Spinal cord (tissue), 10 donors: ENCODE results near the gene DEPDC5. TPM values are rescaled to one million over a fixed set of nuclear protein-coding genes. Genes with fewer than 3 reads are reported as not detected.
"Not testable (repeated sequence)": the region's sequence is repeated elsewhere in the genome, so short reads cannot be mapped to it uniquely, and the experiment has no call there.

Source experiments
- DNase-seq, 6 donors: peaks; one replicate each; pipeline versions ENCODE4 v3.0.0 to v3.0.0-alpha.2; 2013 to 2015; ENCODE audit warnings: low spot score in 6 of 6, low read depth in 4 of 6
- H3K27ac ChIP-seq: one replicate; pipeline ENCODE4 v1.5.1; 2013; ENCODE audit warnings: low read depth, low read length, control low read depth
- H3K27me3 ChIP-seq: one replicate; pipeline ENCODE4 v1.6.1; 2013; ENCODE audit warnings: low read length; ENCODE audit not compliant: control insufficient read depth, insufficient read depth
- H3K36me3 ChIP-seq: one replicate; pipeline ENCODE4 v1.6.1; 2013; ENCODE audit warnings: low read length; ENCODE audit not compliant: control insufficient read depth, insufficient read depth
- H3K4me1 ChIP-seq: one replicate; pipeline ENCODE4 v1.6.1; 2013; ENCODE audit warnings: low read length; ENCODE audit not compliant: control insufficient read depth, insufficient read depth
- H3K4me3 ChIP-seq: one replicate; pipeline ENCODE4 v1.5.1; 2013; ENCODE audit warnings: low read depth, low read length, control low read depth
- H3K9me3 ChIP-seq: one replicate; pipeline ENCODE4 v1.6.1; 2013; ENCODE audit warnings: low read length; ENCODE audit not compliant: control insufficient read depth, insufficient read depth
- WGBS: methylation state at CpG from one replicate; pipeline ENCODE4 v1.1.5; 2013; ENCODE audit warnings: missing lambda C conversion rate; ENCODE audit not compliant: insufficient coverage; 5-methylcytosine and 5-hydroxymethylcytosine counted together
- polyA plus RNA-seq, 2 donors: library from polyadenylated mRNA; unstranded; fragments of 120-200 nt; gene quantifications; one replicate each; pipeline ENCODE4 v1.2.1, GENCODE V29; 2013; ENCODE audit not compliant: insufficient read length in 2 of 2
- total RNA-seq, 2 donors: library from RNA; depleted of rRNA in 1 of 2; stranded (reverse); fragments of 120-200 nt in 1 of 2; fragments of >200 nt in 1 of 2; gene quantifications; one replicate each; pipeline versions ENCODE4 v1.2.3 to v1.2.4, GENCODE V29; 2013 to 2014
- donor health status: healthy.

DEPDC5 gene
- total and polyA plus RNA-seq, 4 donors = 15.2 to 19.9 (median 18.2) TPM

- Histone ChIP-seq H3K9me3 (no peaks in the 10 kb centered on the region), H3K36me3 (peaks cover 76% of the 10 kb centered on the region), H3K27ac (no peak overlapping the region), H3K4me1 (no peaks in the 10 kb centered on the region), H3K4me3 (no peak overlapping the region), H3K27me3 (no peaks in the 10 kb centered on the region)
- 100% methylated on average over 7 of the region's 7 CpGs for WGBS
- no peak for DNase-seq
These were observed 48.8 kb downstream of the DEPDC5 start for GRCh38 chr22:31802575-31802974.

- Histone ChIP-seq H3K4me3 (no peak overlapping the region), H3K9me3 (no peaks in the 10 kb centered on the region), H3K27ac (no peak overlapping the region), H3K27me3 (no peaks in the 10 kb centered on the region), H3K4me1 (no peaks in the 10 kb centered on the region), H3K36me3 (peaks cover 62% of the 10 kb centered on the region)
- WGBS = 100% methylated on average over 2 of the region's 4 CpGs
- no peak for DNase-seq
These were observed 52.9 kb downstream of the DEPDC5 start for GRCh38 chr22:31806751-31807150.

DNA sequence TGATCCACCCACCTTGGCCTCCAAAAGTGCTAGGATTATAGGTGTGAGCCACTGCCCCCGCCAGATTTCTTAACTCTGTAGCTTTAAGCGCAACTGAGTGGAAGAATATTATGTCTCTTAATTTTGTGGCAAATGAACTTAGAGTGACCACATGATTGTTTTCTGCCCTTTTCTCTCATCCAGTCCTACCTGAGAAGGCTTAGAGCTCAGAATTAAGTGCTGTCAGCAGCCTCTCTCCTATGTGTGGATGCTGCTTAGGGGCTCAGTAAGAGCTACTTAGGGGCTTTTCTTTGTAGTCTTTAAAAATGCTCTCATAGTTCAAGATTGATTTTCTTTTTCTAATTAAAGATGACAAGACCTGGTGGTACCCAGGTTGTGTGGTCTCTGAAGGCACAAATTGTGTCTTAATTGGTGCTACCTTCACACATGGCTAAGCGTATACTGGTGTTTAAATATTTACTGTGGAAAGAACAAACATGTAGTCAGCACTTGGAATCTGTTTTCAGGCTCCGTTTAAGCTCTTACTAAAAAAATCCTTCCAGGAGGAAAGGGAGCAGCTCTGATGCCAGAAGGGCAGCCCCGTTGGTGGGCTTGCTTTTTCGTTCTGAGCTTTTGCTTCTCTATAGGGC lies 59.3 kb downstream of the DEPDC5 start:
- WGBS = 57% methylated on average over 1 of the region's 6 CpGs
- H3K36me3 ChIP-seq = peaks cover 52% of the 10 kb centered on the region
- H3K9me3 ChIP-seq = no peaks in the 10 kb centered on the region
- H3K4me1 ChIP-seq = no peaks in the 10 kb centered on the region
- no peak overlapping the region for H3K4me3 ChIP-seq
- DNase-seq = no peak
- no peak overlapping the region for H3K27ac ChIP-seq
- no peaks in the 10 kb centered on the region for H3K27me3 ChIP-seq

GRCh38 chr22:31813898-31814297 lies 60.1 kb downstream of the DEPDC5 start:
- not testable (repeated sequence) for H3K27me3 ChIP-seq, H3K27ac ChIP-seq, H3K9me3 ChIP-seq, H3K4me3 ChIP-seq, H3K4me1 ChIP-seq, DNase-seq
- peaks cover 54% of the 10 kb centered on the region for H3K36me3 ChIP-seq
- 92% methylated on average over 5 of the region's 7 CpGs for WGBS

GRCh38 chr22:31814942-31815341 lies 61.1 kb downstream of the DEPDC5 start:
- no peak overlapping the region for H3K4me3 ChIP-seq
- H3K36me3 ChIP-seq = peaks cover 57% of the 10 kb centered on the region
- H3K27me3 ChIP-seq = no peaks in the 10 kb centered on the region
- no peaks in the 10 kb centered on the region for H3K9me3 ChIP-seq
- H3K27ac ChIP-seq = no peak overlapping the region
- 98% methylated on average over 6 of the region's 7 CpGs for WGBS
- DNase-seq = no peak
- H3K4me1 ChIP-seq = no peaks in the 10 kb centered on the region

- no CpG with 5 or more reads among the region's 4 CpGs for WGBS
- not testable (repeated sequence) for H3K4me1 ChIP-seq, H3K27ac ChIP-seq, H3K4me3 ChIP-seq, H3K9me3 ChIP-seq, DNase-seq, H3K27me3 ChIP-seq
- peaks cover 60% of the 10 kb centered on the region for H3K36me3 ChIP-seq
These were observed 61.6 kb downstream of the DEPDC5 start for GRCh38 chr22:31815383-31815814.

DNA sequence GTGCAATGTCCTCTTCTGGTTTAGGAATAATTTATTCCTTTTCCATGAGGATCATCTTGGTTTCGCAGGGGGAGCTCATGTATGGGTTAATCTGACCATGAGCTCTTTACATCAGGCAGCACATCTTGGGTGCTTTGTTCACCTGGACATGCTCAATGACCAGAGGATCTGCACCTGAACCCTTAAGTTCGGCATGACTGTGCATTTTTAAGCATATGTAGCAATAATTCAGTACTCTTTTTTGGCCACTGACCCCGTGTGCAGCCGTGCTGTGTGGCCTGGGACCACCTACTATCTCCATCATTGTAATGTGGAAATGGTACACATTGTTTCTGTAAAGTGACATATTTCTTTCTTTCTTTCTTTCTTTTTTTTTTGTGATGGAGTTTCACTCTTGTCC lies 62.9 kb downstream of the DEPDC5 start:
- Histone ChIP-seq H3K36me3 (peaks cover 59% of the 10 kb centered on the region), H3K27me3 (no peaks in the 10 kb centered on the region), H3K4me3 (no peak overlapping the region), H3K27ac (no peak overlapping the region), H3K9me3 (no peaks in the 10 kb centered on the region), H3K4me1 (no peaks in the 10 kb centered on the region)
- no CpG with 5 or more reads among the region's 4 CpGs for WGBS
- no peak for DNase-seq

DNA sequence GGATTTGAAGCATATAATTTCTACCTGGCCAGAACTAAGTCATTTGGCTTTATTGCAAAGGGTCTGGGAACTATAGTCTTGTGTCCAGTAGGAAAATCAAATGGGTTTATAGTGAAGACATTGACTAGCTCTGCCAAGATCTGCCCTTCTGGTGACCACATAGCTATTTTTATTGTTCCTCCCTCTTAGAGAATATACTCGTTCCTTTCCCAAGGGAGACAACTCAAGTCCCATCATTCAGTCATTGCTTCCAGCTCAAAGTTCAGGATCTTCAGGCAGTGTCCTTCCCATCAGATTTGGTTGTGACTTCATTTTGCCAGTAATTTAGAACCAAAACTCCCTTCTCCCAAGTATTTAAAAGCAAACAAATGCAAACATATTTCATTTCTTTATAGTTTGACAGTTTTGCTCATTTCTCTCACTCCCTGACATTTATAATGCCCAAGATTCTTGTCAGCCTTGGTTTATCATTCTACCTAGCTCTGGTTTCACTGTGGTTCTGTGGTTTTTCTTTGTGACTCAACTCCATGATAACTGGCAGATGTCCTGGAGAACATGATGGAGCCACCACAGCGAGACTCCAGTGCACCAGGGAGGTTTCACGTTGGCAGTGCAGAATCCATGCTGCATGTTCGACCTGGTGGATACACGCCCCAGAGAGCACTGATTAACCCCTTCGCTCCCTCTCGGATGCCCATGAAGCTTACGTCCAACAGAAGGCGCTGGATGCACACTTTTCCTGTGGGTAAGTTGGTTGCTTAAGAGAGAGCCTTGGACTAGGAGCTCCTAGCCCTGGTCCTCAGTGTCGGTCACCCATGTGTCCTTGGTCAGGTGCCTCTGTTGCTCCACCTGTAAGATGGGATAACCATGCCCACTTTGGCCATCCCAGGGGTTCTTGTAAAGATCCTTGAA lies 64.9 kb downstream of the DEPDC5 start:
- 76% methylated on average over 6 of the region's 10 CpGs for WGBS

DNA sequence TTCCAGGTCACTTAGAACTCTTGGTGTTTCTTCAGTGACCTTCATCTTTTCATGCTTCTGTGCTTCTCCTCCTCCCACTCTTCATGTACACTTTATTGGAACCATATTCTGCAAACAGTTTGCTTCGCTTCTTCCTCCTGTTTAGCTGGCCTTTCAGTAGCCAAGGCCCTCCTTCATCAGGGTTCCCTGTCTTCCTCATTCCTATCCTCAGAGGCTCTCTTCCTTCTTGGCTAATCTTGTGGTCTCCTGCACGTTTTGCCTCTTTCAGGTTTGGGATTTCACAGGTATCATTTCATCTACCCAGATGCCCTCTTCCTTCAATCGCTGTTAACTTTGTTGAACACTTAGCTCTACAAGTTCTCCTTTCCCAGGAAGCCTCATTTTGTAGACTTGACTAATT lies 66.8 kb downstream of the DEPDC5 start:
- no peaks in the 10 kb centered on the region for H3K4me1 ChIP-seq
- no peak overlapping the region for H3K4me3 ChIP-seq
- H3K27me3 ChIP-seq = no peaks in the 10 kb centered on the region
- no peak for DNase-seq
- no peak overlapping the region for H3K27ac ChIP-seq
- peaks cover 71% of the 10 kb centered on the region for H3K36me3 ChIP-seq
- WGBS = 90% methylated on average over 3 of the region's 3 CpGs
- no peaks in the 10 kb centered on the region for H3K9me3 ChIP-seq

More for the DNA sequence above, 64.9 kb downstream of the DEPDC5 start:
- no peak overlapping the region for H3K27ac ChIP-seq
- no peaks in the 10 kb centered on the region for H3K27me3 ChIP-seq
- no peaks in the 10 kb centered on the region for H3K9me3 ChIP-seq
- peaks cover 70% of the 10 kb centered on the region for H3K36me3 ChIP-seq
- no peaks in the 10 kb centered on the region for H3K4me1 ChIP-seq
- DNase-seq = no peak
- no peak overlapping the region for H3K4me3 ChIP-seq

DNA sequence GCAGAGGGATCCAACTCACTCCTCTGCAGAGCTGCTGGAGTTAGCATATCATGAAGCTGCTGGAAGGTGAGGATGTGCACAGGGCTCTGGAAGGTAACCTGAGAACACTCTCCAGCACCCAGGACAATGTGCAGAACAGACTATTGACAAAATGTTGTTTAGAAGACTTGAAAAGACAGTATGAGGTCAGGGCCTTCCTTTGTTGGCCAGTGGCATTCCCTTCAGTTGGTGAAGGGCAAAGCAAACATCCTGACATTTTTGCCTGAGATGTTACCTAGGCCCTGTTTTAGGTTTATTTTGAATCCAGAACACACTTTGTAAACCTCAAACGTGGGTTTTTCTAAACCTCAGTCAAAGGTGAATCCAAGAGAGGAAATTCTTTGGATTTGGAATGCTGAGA lies 67.8 kb downstream of the DEPDC5 start:
- H3K27ac ChIP-seq = no peak overlapping the region
- H3K36me3 ChIP-seq = peaks cover 69% of the 10 kb centered on the region
- no peaks in the 10 kb centered on the region for H3K27me3 ChIP-seq
- 100% methylated on average over 1 of the region's 1 CpG for WGBS
- H3K4me3 ChIP-seq = no peak overlapping the region
- no peaks in the 10 kb centered on the region for H3K9me3 ChIP-seq
- no peaks in the 10 kb centered on the region for H3K4me1 ChIP-seq
- DNase-seq = no peak
